T-cell (primary cell): ENCODE measurements around the gene SMO. TPM values are rescaled to one million over a fixed set of nuclear protein-coding genes. Genes with fewer than 3 reads are reported as not detected.

Experiments
- ATAC-seq, 4 experiments: fragments of 200-7000 bp in 3 of 4; fragments of 150-1000 bp in 1 of 4; cut with Tn5 transposase; replicated peaks in 1 of 4; 1 replicate in 3 of 4; 2 replicates in 1 of 4; pipeline ENCODE4 v1.10.0; 2021; ENCODE audit warnings: moderate library complexity in 3 of 4, mild to moderate bottlenecking in 2 of 4, moderate number of reproducible peaks in 1 of 4
- CTCF ChIA-PET, 2 donors: fragments of 300-600 bp; sonication (Branson Sonifier 250); formaldehyde crosslinking; loops; one replicate each; lab custom pipeline; 2022; ENCODE audit warnings: antibody characterized with exemption in 2 of 2; lab: Charles Lee
- POLR2A ChIA-PET, 2 donors: fragments of 300-600 bp; sonication (Branson Sonifier 250); formaldehyde crosslinking; loops; one replicate each; lab custom pipeline; 2022; ENCODE audit warnings: antibody characterized with exemption in 2 of 2; lab: Charles Lee
- DNase-seq, 35 experiments: peaks; one replicate each; pipeline versions ENCODE4 v3.0.0 to v3.0.0-alpha.2; 2013 to 2023
- H3K27ac ChIP-seq: one replicate; pipeline ENCODE4 v1.5.1; 2013; ENCODE audit warnings: low read length
- H3K27me3 ChIP-seq, 2 experiments: replicated peaks in 1 of 2; 1 replicate in 1 of 2; 2 replicates in 1 of 2; pipeline versions ENCODE4 v1.6.1 to v1.7.0; 2013; ENCODE audit warnings: low read length in 1 of 2, mixed read lengths in 1 of 2; ENCODE audit not compliant: control insufficient read depth in 2 of 2, insufficient read depth in 2 of 2; ENCODE audit errors: extremely low read depth in 1 of 2
- H3K36me3 ChIP-seq, 2 donors: 1 replicate in 1 of 2; 2 replicates in 1 of 2; pipeline versions ENCODE4 v1.6.1 to v1.7.0; 2013; ENCODE audit warnings: low read length in 1 of 2; ENCODE audit not compliant: control insufficient read depth in 2 of 2, insufficient read depth in 1 of 2; ENCODE audit errors: extremely low read depth in 1 of 2
- H3K4me1 ChIP-seq, 2 experiments: 1 replicate in 1 of 2; 2 replicates in 1 of 2; pipeline versions ENCODE4 v1.6.1 to v1.7.0; 2013; ENCODE audit warnings: low read length in 2 of 2, mixed read lengths in 1 of 2; ENCODE audit not compliant: insufficient read depth in 2 of 2, control insufficient read depth in 1 of 2; ENCODE audit errors: extremely low read depth in 1 of 2
- H3K4me3 ChIP-seq, 2 donors: 1 replicate in 1 of 2; 2 replicates in 1 of 2; pipeline versions ENCODE4 v1.5.1 to v1.7.0; 2013; ENCODE audit warnings: mild to moderate bottlenecking in 2 of 2, low read length in 1 of 2, moderate library complexity in 1 of 2; ENCODE audit not compliant: control insufficient read depth in 1 of 2; ENCODE audit errors: extremely low read depth in 1 of 2
- H3K9me3 ChIP-seq: 2 replicates; pipeline ENCODE4 v1.7.0; 2013
- H3K27ac Mint-ChIP-seq, 2 donors: one replicate each; pipeline ENCODE4 v1.8.0; 2020 to 2021; ENCODE audit warnings: mild to moderate bottlenecking in 2 of 2, mixed read lengths in 2 of 2
- H3K27me3 Mint-ChIP-seq, 2 donors: one replicate each; pipeline ENCODE4 v1.8.0; 2021 to 2022; ENCODE audit warnings: mixed read lengths in 2 of 2
- H3K36me3 Mint-ChIP-seq: one replicate; pipeline ENCODE4 v1.8.0; 2021; ENCODE audit warnings: mixed read lengths
- H3K4me1 Mint-ChIP-seq, 3 donors: one replicate each; pipeline ENCODE4 v1.8.0; 2020 to 2022; ENCODE audit warnings: mixed read lengths in 3 of 3, mild to moderate bottlenecking in 1 of 3
- H3K4me3 Mint-ChIP-seq, 3 donors: one replicate each; pipeline ENCODE4 v1.8.0; 2020 to 2022; ENCODE audit warnings: mild to moderate bottlenecking in 3 of 3, mixed read lengths in 3 of 3, moderate library complexity in 3 of 3
- H3K9me3 Mint-ChIP-seq, 3 donors: one replicate each; pipeline ENCODE4 v1.8.0; 2020 to 2022; ENCODE audit warnings: mixed read lengths in 3 of 3
- WGBS: methylation state at CpG from one replicate; pipeline ENCODE4 v1.1.5; 2013; ENCODE audit warnings: missing lambda C conversion rate; ENCODE audit not compliant: insufficient coverage; 5-methylcytosine and 5-hydroxymethylcytosine counted together
- total RNA-seq, 35 experiments: library from RNA in 6 of 35; stranded (reverse) in 6 of 35; fragments of 120-200 nt in 1 of 35; gene quantifications; one replicate each; pipeline versions ENCODE4 v1.2.1 to v1.2.4 and lab custom pipeline; 2013 to 2026

SMO gene
- total RNA-seq, 5 donors from 2014 or later (not counting 1 experiment from before 2014, with no cell fraction given) = 0.22 to 1.7 (median 0.35) TPM

- H3K4me1 ChIP-seq = peaks cover 15 to 25% of the 10 kb centered on the region in 2 experiments
- POLR2A ChIA-PET = interaction anchor here in 1 of 2 donors (0.6 kb wide), 2 partner anchors 47 to 750 kb away, joined by 3 to 4 read pairs; no protein-coding TSS in a partner anchor
Measured at GRCh38 chr7:129224251-129225205, 36.1 kb downstream of the SMO start, which contains the start of gene AHCYL2. Gene AHCYL2, plus strand, starts transcription at chr7:129225030.

DNA sequence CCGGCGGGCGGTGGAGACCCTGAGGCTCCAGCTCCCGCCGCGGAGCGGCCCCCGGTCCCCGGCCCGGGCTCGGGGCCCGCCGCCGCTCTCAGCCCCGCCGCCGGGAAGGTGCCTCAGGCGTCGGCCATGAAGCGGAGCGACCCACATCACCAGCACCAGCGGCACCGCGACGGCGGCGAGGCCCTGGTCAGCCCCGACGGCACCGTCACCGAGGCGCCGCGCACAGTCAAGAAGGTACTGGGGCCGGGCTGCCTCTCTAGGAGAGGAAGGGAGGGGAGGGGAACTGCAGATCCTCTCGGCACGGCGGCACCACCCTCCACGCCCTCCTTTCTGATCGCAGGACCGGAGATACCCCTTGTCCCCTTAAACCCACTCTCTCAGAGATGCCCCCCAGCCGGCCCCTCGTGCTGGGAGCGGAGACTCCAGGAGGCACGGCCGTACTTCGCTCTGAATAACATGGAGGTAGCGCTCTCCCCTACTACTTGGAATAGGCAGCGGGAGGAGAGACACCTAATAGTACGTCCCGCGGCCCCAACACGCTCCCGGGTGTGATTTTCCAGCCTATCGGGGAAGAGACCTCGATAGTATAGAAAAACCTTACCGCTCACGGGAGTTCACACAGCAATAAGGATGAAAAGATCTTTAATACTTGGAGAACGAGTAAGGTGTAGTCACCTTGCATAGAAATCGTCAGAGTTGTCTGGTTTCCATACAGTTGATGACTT, 36.9 kb downstream of the SMO start:
- Mint-ChIP-seq H3K27ac (peak overlapping the region; percentile 85 to 86), H3K27me3 (no peaks in the 10 kb centered on the region), H3K36me3 (no peaks in the 10 kb centered on the region), H3K4me3 (peak overlapping the region; percentile 80 to 94 (median 92)), H3K9me3 (no peaks in the 10 kb centered on the region), H3K4me1 (peaks cover 44 to 53% (median 47%) of the 10 kb centered on the region in 3 donors)
- WGBS = under 1% methylated on average over 41 of the region's 60 CpGs
- Histone ChIP-seq H3K4me1 (peaks cover 15 to 25% of the 10 kb centered on the region in 2 experiments), H3K27ac (peak overlapping the region; percentile 51), H3K9me3 (no peaks in the 10 kb centered on the region), H3K4me3 (peak overlapping the region; percentile 71 to 84), H3K27me3 (no peaks in the 10 kb centered on the region), H3K36me3 (no peaks in the 10 kb centered on the region)
- peak; percentile 43 to 58 (median 54) for ATAC-seq
- peak in 31 of 35 experiments; percentile 16 to 68 (median 44) for DNase-seq
- ChIA-PET CTCF (interaction anchor here (0.6 to 1.7 kb wide), 9 partner anchors 8 to 985 kb away, joined by 3 to 7 read pairs (median 5); no protein-coding TSS in a partner anchor), POLR2A (interaction anchor here in 1 of 2 donors (0.5 to 0.6 kb wide), 3 partner anchors 46 to 751 kb away, joined by 3 to 4 read pairs (median 3); no protein-coding TSS in a partner anchor)

More at GRCh38 chr7:129224251-129225205, 36.1 kb downstream of the SMO start, which contains the start of gene AHCYL2:
- H3K4me3 ChIP-seq = peak within 1 kb of the TSS; percentile 71 to 84
- H3K27me3 ChIP-seq = no peaks in the 10 kb centered on the region
- CTCF ChIA-PET = interaction anchor here (0.6 to 1.7 kb wide), 9 partner anchors 40 to 986 kb away, joined by 3 to 17 read pairs (median 4); no protein-coding TSS in a partner anchor
- ATAC-seq (peak; percentile 91 to 93 (median 92)), DNase-seq (peak; percentile 93 to 99 (median 97))
- H3K4me3 Mint-ChIP-seq = peak within 1 kb of the TSS; percentile 80 to 94 (median 92)
- no peaks in the 10 kb centered on the region for H3K36me3 Mint-ChIP-seq
- peak within 1 kb of the TSS; percentile 83 for H3K27ac ChIP-seq
- no peaks in the 10 kb centered on the region for H3K9me3 Mint-ChIP-seq
- WGBS = under 1% methylated on average over 53 of the region's 63 CpGs
- H3K4me1 Mint-ChIP-seq = peaks cover 44 to 53% (median 46%) of the 10 kb centered on the region in 3 donors
- no peaks in the 10 kb centered on the region for H3K27me3 Mint-ChIP-seq
- peak within 1 kb of the TSS; percentile 95 to 99 for H3K27ac Mint-ChIP-seq
- H3K36me3 ChIP-seq = no peaks in the 10 kb centered on the region
- no peaks in the 10 kb centered on the region for H3K9me3 ChIP-seq

GRCh38 chr7:129225931-129226572, 37.6 kb downstream of the SMO start:
- Histone ChIP-seq H3K4me1 (peaks cover 15 to 25% of the 10 kb centered on the region in 2 experiments), H3K27me3 (no peaks in the 10 kb centered on the region), H3K4me3 (peak overlapping the region; percentile 71 to 84), H3K27ac (no peak overlapping the region), H3K36me3 (no peaks in the 10 kb centered on the region), H3K9me3 (no peaks in the 10 kb centered on the region)
- no peak for ATAC-seq
- Mint-ChIP-seq H3K27ac (peak overlapping the region; percentile 85 to 86), H3K36me3 (no peaks in the 10 kb centered on the region), H3K4me3 (peak overlapping the region; percentile 80 to 92 (median 89)), H3K4me1 (peaks cover 44 to 53% (median 47%) of the 10 kb centered on the region in 3 donors), H3K9me3 (no peaks in the 10 kb centered on the region), H3K27me3 (no peaks in the 10 kb centered on the region)
- ChIA-PET POLR2A (interaction anchor here in 1 of 2 donors (0.5 kb wide), 1 partner anchor 691 kb away, joined by 3 read pairs; no protein-coding TSS in a partner anchor), CTCF (interaction anchor here in 1 of 2 donors (0.6 to 1.7 kb wide), 5 partner anchors 9 to 489 kb away, joined by 4 to 6 read pairs (median 5); no protein-coding TSS in a partner anchor)
- WGBS = 37% methylated on average over 3 of the region's 11 CpGs
- no peak for DNase-seq

DNA sequence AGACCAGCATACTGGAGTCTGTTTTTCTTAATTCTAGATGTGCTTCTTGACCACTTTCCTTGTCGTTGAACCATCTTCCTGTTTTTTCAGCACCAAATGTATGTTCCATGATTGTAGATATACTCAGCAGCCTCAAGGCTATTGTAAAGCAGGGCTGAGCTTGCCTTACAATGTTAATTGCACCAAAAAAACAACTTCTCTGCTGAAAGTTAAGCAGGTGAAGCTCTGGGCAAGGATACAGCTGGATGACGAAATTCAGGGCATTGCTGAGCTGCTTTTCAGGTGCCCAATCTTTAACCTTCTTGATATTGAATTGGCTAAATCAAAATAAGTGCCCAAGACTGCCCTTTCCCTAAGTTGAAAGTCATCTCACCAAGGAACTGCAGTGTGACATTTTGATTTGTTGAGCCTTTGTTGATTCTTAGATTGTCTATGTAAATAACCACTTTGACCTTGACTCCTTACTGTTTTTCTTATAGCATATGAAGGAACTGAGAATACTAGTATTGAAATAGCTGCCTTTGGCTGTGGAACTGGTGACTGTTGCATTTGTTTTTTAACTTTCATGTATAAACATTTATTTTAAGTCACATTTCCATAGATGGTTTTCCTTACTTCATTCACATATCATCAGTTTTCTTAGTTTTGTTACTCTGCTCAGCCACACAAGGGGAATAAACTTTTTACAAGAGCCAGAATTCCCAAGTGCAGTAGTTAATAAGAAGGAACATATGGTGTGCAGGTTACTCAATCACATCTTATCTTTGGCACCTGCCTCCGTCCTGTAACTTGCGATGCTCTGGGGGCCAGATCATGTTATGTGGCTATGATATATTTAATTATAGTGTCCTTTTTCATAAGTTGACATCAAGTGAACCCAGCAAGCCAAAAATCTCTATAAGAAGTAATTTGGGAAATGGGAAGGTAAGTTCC, 39.5 kb downstream of the SMO start:
- no peak for DNase-seq
- H3K27me3 Mint-ChIP-seq = no peaks in the 10 kb centered on the region
- no CpG with 5 or more reads among the region's 4 CpGs for WGBS
- ChIA-PET POLR2A (interaction anchor here in 1 of 2 donors (0.7 kb wide), 1 partner anchor 649 kb away, joined by 25 read pairs; no protein-coding TSS in a partner anchor), CTCF (interaction anchor here (0.6 to 0.7 kb wide), 4 partner anchors 25 to 132 kb away, joined by 3 to 6 read pairs (median 4); no protein-coding TSS in a partner anchor)
- no peak overlapping the region for H3K4me3 Mint-ChIP-seq
- H3K4me3 ChIP-seq = no peak overlapping the region
- no peak for ATAC-seq
- no peaks in the 10 kb centered on the region for H3K36me3 ChIP-seq
- H3K4me1 Mint-ChIP-seq = peaks cover 40 to 49% (median 44%) of the 10 kb centered on the region in 3 donors
- no peaks in the 10 kb centered on the region for H3K9me3 ChIP-seq
- no peaks in the 10 kb centered on the region for H3K27me3 ChIP-seq
- no peaks in the 10 kb centered on the region for H3K9me3 Mint-ChIP-seq
- H3K4me1 ChIP-seq = peaks cover 9 to 20% of the 10 kb centered on the region in 2 experiments
- H3K27ac ChIP-seq = no peak overlapping the region
- peaks cover 3% of the 10 kb centered on the region for H3K36me3 Mint-ChIP-seq
- H3K27ac Mint-ChIP-seq = no peak overlapping the region

- Mint-ChIP-seq H3K27me3 (no peaks in the 10 kb centered on the region), H3K36me3 (peaks cover 3% of the 10 kb centered on the region), H3K27ac (no peak overlapping the region), H3K9me3 (no peaks in the 10 kb centered on the region), H3K4me3 (no peak overlapping the region), H3K4me1 (peaks cover 38 to 49% (median 41%) of the 10 kb centered on the region in 3 donors)
- ChIA-PET POLR2A (interaction anchor here in 1 of 2 donors (0.7 kb wide), 1 partner anchor 70 kb away, joined by 3 read pairs; no protein-coding TSS in a partner anchor), CTCF (interaction anchor here in 1 of 2 donors (0.6 to 0.7 kb wide), 2 partner anchors 65 to 131 kb away, joined by 3 to 4 read pairs; no protein-coding TSS in a partner anchor)
- DNase-seq (no peak), ATAC-seq (no peak)
- Histone ChIP-seq H3K4me1 (peaks cover 9 to 17% of the 10 kb centered on the region in 2 experiments), H3K36me3 (no peaks in the 10 kb centered on the region), H3K4me3 (no peak overlapping the region), H3K27me3 (no peaks in the 10 kb centered on the region), H3K27ac (no peak overlapping the region), H3K9me3 (no peaks in the 10 kb centered on the region)
- no CpG with 5 or more reads among the region's 2 CpGs for WGBS
Measured at GRCh38 chr7:129228633-129229032, 40.2 kb downstream of the SMO start.
